ENCODE measurements around the gene SLC26A6. TPM values are rescaled to one million over a fixed set of nuclear protein-coding genes. Genes with fewer than 3 reads are reported as not detected.

The SLC26A6 gene
- total RNA-seq, 1 experiment from 2014 or later, result 55.1 TPM

DNA sequence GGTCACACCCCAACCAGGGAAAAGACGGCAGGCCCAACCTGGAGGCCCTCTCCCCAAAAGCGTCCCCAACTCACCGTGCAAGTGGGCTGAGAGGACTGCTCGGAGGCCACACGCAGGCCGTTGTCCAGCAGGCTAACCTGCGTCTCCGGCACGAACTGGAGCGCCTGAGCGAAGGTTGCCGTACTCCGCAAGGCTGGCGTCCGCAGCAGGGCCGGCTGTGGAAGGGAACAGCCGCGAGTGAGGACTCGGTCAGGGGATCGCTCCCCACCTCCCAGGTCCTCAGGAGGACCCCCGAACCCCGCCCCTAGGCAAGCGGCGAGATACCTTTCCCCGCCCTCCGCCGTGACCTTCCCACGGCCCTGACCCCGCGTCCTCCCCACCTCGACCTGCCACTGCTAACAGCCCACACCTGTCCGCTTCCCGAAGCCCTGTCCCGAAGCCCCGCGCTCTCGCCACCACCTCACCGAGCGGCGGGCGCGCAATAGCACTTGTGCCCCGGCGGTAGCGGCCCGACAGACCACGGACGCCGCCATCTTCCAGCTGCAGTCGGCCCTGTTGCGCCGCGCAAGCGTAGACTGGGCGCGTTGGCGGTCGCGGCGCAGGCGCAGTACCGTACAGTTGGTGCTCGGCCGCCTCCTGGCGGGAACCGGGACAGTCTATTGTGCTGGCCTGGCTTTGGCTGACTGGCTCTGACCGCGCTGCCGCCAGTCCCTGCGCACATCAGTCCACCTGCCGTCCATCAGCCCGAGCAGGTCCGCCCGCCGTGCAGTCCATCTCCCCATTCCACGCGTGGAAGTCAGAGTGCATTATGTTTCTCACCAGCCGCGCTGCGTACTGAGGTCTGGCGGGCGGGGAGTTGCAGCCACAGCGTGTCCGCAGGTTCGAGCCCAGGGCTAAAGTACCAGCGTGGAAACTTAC, 25.9 kb downstream of the SLC26A6 start, which contains the start of gene UQCRC1 (continued):
- TF ChIP-seq, protein P1, sequence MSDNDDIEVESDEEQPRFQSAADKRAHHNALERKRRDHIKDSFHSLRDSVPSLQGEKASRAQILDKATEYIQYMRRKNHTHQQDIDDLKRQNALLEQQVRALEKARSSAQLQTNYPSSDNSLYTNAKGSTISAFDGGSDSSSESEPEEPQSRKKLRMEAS (IDR thresholded peaks at IDR 0.05), result peak; percentile 33; the same call in 1 of the 2 replicates
- TF ChIP-seq TCF7L2 (IDR thresholded peaks at IDR 0.05; ENCODE audit: borderline replicate concordance, extremely low read depth, insufficient read depth, insufficient read length), result peak; percentile 10
- no peak for TF ChIP-seq SP1 (IDR thresholded peaks at IDR 0.05; ENCODE audit: low read depth)
- no peak for TF ChIP-seq FOSL1 (IDR thresholded peaks at IDR 0.05; ENCODE audit: low read depth)
- peak; percentile 93 for TF ChIP-seq YY1 (IDR thresholded peaks at IDR 0.05; ENCODE audit: extremely low read depth, insufficient replicate concordance, low read depth, low read length)
- TF ChIP-seq EZH2phosphoT487 (IDR thresholded peaks at IDR 0.05; ENCODE audit: borderline replicate concordance), result no peak
- peak; percentile 89 for TF ChIP-seq EGR1 (IDR thresholded peaks at IDR 0.05; ENCODE audit: low read depth)
- TF ChIP-seq, protein P2, sequence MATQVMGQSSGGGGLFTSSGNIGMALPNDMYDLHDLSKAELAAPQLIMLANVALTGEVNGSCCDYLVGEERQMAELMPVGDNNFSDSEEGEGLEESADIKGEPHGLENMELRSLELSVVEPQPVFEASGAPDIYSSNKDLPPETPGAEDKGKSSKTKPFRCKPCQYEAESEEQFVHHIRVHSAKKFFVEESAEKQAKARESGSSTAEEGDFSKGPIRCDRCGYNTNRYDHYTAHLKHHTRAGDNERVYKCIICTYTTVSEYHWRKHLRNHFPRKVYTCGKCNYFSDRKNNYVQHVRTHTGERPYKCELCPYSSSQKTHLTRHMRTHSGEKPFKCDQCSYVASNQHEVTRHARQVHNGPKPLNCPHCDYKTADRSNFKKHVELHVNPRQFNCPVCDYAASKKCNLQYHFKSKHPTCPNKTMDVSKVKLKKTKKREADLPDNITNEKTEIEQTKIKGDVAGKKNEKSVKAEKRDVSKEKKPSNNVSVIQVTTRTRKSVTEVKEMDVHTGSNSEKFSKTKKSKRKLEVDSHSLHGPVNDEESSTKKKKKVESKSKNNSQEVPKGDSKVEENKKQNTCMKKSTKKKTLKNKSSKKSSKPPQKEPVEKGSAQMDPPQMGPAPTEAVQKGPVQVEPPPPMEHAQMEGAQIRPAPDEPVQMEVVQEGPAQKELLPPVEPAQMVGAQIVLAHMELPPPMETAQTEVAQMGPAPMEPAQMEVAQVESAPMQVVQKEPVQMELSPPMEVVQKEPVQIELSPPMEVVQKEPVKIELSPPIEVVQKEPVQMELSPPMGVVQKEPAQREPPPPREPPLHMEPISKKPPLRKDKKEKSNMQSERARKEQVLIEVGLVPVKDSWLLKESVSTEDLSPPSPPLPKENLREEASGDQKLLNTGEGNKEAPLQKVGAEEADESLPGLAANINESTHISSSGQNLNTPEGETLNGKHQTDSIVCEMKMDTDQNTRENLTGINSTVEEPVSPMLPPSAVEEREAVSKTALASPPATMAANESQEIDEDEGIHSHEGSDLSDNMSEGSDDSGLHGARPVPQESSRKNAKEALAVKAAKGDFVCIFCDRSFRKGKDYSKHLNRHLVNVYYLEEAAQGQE (IDR thresholded peaks at IDR 0.05; ENCODE audit: low read depth), result no peak

DNA sequence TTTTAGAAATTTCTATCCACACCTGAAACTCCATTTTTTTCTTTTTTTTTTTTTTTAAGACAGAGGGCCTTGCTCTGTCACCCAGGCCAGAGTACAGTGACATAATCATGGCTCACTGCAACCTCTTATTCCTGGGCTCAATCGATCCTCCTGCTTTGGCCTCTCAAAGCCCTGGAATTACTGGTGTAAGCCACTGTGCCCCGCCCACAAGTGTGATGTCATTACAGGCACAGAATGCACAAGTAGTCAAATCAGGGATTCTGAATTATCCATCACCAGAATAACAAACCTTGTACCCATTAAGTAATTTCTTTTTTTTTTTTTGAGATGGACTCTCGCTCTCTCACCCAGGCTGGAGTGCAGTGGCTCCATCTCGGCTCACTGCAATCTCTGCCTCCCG, 27.7 kb downstream of the SLC26A6 start:
- DNase-seq (ENCODE audit: low read depth, low spot score), result no peak
- CTCF ChIA-PET, result no interaction called here
- no peak overlapping the region for H3K27ac ChIP-seq (ENCODE audit: low read depth, low read length)
- POLR2A ChIA-PET, result no interaction called here
- H4K20me1 ChIP-seq (ENCODE audit: insufficient read depth), result no peaks in the 10 kb centered on the region
- no peak overlapping the region for H2AFZ ChIP-seq (ENCODE audit: low read depth, low read length, poor library complexity, severe bottlenecking)
- RAD21 ChIA-PET (ENCODE audit: low non-redundant PET in 1 of 2, low total read pairs in 2 of 2, uncharacterized antibody in 2 of 2, unreplicated experiment in 2 of 2), result no interaction called here
- no peak for TF ChIP-seq SP1 (IDR thresholded peaks at IDR 0.05; ENCODE audit: low read depth)
- TF ChIP-seq, protein P3, sequence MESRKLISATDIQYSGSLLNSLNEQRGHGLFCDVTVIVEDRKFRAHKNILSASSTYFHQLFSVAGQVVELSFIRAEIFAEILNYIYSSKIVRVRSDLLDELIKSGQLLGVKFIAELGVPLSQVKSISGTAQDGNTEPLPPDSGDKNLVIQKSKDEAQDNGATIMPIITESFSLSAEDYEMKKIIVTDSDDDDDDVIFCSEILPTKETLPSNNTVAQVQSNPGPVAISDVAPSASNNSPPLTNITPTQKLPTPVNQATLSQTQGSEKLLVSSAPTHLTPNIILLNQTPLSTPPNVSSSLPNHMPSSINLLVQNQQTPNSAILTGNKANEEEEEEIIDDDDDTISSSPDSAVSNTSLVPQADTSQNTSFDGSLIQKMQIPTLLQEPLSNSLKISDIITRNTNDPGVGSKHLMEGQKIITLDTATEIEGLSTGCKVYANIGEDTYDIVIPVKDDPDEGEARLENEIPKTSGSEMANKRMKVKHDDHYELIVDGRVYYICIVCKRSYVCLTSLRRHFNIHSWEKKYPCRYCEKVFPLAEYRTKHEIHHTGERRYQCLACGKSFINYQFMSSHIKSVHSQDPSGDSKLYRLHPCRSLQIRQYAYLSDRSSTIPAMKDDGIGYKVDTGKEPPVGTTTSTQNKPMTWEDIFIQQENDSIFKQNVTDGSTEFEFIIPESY (IDR thresholded peaks at IDR 0.05; ENCODE audit: extremely low read depth, insufficient replicate concordance, low read length), result no peak
- no peak for TF ChIP-seq ELF1 (IDR thresholded peaks at IDR 0.05; ENCODE audit: borderline replicate concordance, low read depth)
- TF ChIP-seq, protein P1 (IDR thresholded peaks at IDR 0.05), result no peak
- TF ChIP-seq, protein P4, sequence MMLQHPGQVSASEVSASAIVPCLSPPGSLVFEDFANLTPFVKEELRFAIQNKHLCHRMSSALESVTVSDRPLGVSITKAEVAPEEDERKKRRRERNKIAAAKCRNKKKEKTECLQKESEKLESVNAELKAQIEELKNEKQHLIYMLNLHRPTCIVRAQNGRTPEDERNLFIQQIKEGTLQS (IDR thresholded peaks at IDR 0.05), result no peak
- no peak for TF ChIP-seq POLR2A (IDR thresholded peaks at IDR 0.05; ENCODE audit: borderline replicate concordance, extremely low read depth, insufficient read depth, insufficient read length)
- no peak for TF ChIP-seq POLR2AphosphoS5 (IDR thresholded peaks at IDR 0.05; ENCODE audit: low read depth, low read length)
- TF ChIP-seq EGR1 (IDR thresholded peaks at IDR 0.05; ENCODE audit: low read depth), result no peak
- TF ChIP-seq SRF (IDR thresholded peaks at IDR 0.05; ENCODE audit: low read depth), result no peak
- no peak for TF ChIP-seq YY1 (IDR thresholded peaks at IDR 0.05; ENCODE audit: extremely low read depth, insufficient replicate concordance, low read depth, low read length)
- TF ChIP-seq EZH2phosphoT487 (IDR thresholded peaks at IDR 0.05; ENCODE audit: borderline replicate concordance), result no peak
- TF ChIP-seq EZH2 (IDR thresholded peaks at IDR 0.05), result no peak
- TF ChIP-seq CBX3 (IDR thresholded peaks at IDR 0.05; ENCODE audit: low read depth), result no peak
- peaks cover 2 to 19% of the 10 kb centered on the region in 2 experiments; a peak in 2 of 4 replicates for H3K4me1 ChIP-seq (ENCODE audit: control insufficient read depth in 1 of 2, insufficient read depth in 2 of 2, low read length in 2 of 2)
- H3K79me2 ChIP-seq (ENCODE audit: insufficient read depth, low read length), result peaks cover 38% of the 10 kb centered on the region
- peak overlapping the region; percentile 84; the same call in 1 of the 2 replicates for H3K4me2 ChIP-seq (ENCODE audit: low read length)
- H3K36me3 ChIP-seq (ENCODE audit: control insufficient read depth in 1 of 2, insufficient read depth in 2 of 2, low read length in 2 of 2), result peaks cover 33 to 50% of the 10 kb centered on the region in 2 experiments; a peak in 3 of 4 replicates
- no peak overlapping the region; a peak in 1 of 4 replicates for H3K4me3 ChIP-seq (replicated peaks in 1 of 2; ENCODE audit: low read depth in 1 of 2, low read length in 2 of 2)
- no TSS peak for BruUV-seq (replicated peaks)
- no peaks in the 10 kb centered on the region for H3K9me2 ChIP-seq (ENCODE audit: insufficient read depth)
- no peaks in the 10 kb centered on the region for H3K9me3 ChIP-seq (ENCODE audit: control insufficient read depth in 1 of 2, insufficient read depth in 1 of 2, low read depth in 1 of 2, low read length in 2 of 2)
- H3K9ac ChIP-seq (ENCODE audit: low read length), result no peak overlapping the region
- no peak for ATAC-seq
- intact Hi-C loops (cut with micrococcal nuclease), result loop anchor here (5.0 kb wide), 1 partner anchor 50 kb away; the partner anchor contains the start of gene PFKFB4
- H3K27me3 ChIP-seq (ENCODE audit: insufficient read depth, low read length), result no peaks in the 10 kb centered on the region
